Smooth muscle cell (in vitro differentiated cells): ENCODE measurements around the gene ZNF638. TPM values are rescaled to one million over a fixed set of nuclear protein-coding genes. Genes with fewer than 3 reads are reported as not detected.

Experiments
- DNase-seq: peaks from one replicate; lab custom pipeline; 2025; ENCODE audit not compliant: unreplicated experiment; lab: John Stamatoyannopoulos, UW
- H2AFZ ChIP-seq: fragments of 200-600 bp; sonication (generic); 2 replicates; pipeline ENCODE4 v1.6.0; 2016; ENCODE audit warnings: antibody characterized with exemption, low read depth, mild to moderate bottlenecking
- H3F3A ChIP-seq: fragments of 200-600 bp; sonication (generic); 2 replicates; pipeline ENCODE4 v1.6.0; 2017; ENCODE audit warnings: antibody characterized with exemption, low read depth
- H3K27ac ChIP-seq: fragments of 200-600 bp; sonication (generic); 2 replicates; pipeline ENCODE4 v1.5.1; 2016; ENCODE audit warnings: low read depth, mild to moderate bottlenecking
- H3K27me3 ChIP-seq: fragments of 200-600 bp; sonication (generic); 2 replicates; pipeline ENCODE4 v1.6.1; 2016; ENCODE audit warnings: low read depth, mild to moderate bottlenecking
- H3K36me3 ChIP-seq: fragments of 200-600 bp; sonication (generic); 2 replicates; pipeline ENCODE4 v1.5.1; 2016; ENCODE audit warnings: low read depth
- H3K4me1 ChIP-seq: fragments of 200-600 bp; sonication (generic); 2 replicates; pipeline ENCODE4 v1.5.1; 2016; ENCODE audit warnings: low read depth
- H3K4me2 ChIP-seq: fragments of 200-600 bp; sonication (generic); 2 replicates; pipeline ENCODE4 v1.6.0; 2016; ENCODE audit warnings: mild to moderate bottlenecking
- H3K4me3 ChIP-seq: fragments of 200-600 bp; sonication (generic); 2 replicates; pipeline ENCODE4 v1.5.1; 2016; ENCODE audit warnings: mild to moderate bottlenecking
- H3K79me2 ChIP-seq: fragments of 200-600 bp; sonication (generic); 2 replicates; pipeline ENCODE4 v1.6.0; 2016; ENCODE audit warnings: low read depth, mild to moderate bottlenecking
- H3K9ac ChIP-seq: fragments of 200-600 bp; sonication (generic); 2 replicates; pipeline ENCODE4 v1.6.0; 2016; ENCODE audit warnings: low read depth
- H3K9me3 ChIP-seq: fragments of 200-600 bp; sonication (generic); replicated peaks from 2 replicates; pipeline ENCODE4 v1.5.1; 2016; ENCODE audit warnings: low read depth
- H4K20me1 ChIP-seq: fragments of 200-600 bp; sonication (generic); 2 replicates; pipeline ENCODE4 v1.6.0; 2016; ENCODE audit warnings: low read depth
- WGBS: methylation state at CpG from one replicate; pipeline ENCODE4 v1.1.7; 2016; ENCODE audit warnings: low lambda C conversion rate; 5-methylcytosine and 5-hydroxymethylcytosine counted together
- polyA plus RNA-seq: library from polyadenylated mRNA; unstranded; fragments of >200 nt; fragmentation: Nextera tagmentation; extraction: Ambion mirVana; gene quantifications from 2 replicates; pipeline ENCODE4 v1.2.1, GENCODE V29; 2016
- total RNA-seq: library from RNA; depleted of rRNA; stranded (reverse); fragments of >200 nt; gene quantifications from 2 replicates; pipeline ENCODE4 v1.2.3, GENCODE V29; 2014
- TF ChIP-seq, protein P1 (sequence below): fragments of 200-600 bp; sonication (generic); IDR thresholded peaks from 2 replicates; pipeline ENCODE4 v1.5.1; 2017; ENCODE audit warnings: borderline replicate concordance, mild to moderate bottlenecking, antibody characterized with exemption; ENCODE audit not compliant: insufficient read depth, poor library complexity, severe bottlenecking

Gene ZNF638
- total and polyA plus RNA-seq, 2 experiments from 2014 or later, result 44.8 to 159 TPM

DNA sequence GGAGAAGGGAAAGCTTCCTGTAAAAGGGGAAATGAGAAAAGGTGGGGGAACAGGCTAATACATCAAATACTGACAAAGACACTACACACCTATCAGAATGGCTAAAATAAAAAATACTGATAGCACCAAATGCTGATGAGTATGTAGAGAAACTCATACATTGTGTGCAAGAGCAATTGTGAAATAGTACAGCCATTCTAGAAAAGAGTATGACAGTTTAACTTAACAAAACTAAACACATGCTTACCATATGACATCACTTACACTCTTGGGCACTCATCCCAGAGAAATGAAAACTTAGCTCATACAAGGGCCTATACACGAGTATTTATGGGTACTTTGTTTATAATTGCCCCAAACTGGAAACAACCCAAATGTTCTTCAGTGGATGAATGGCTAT, 53.4 kb downstream of the ZNF638 start:
- Histone ChIP-seq H3K9me3 (no peaks in the 10 kb centered on the region), H3K27ac (peak overlapping the region; percentile 16), H3K36me3 (peaks cover 42% of the 10 kb centered on the region), H3K79me2 (peaks cover 9% of the 10 kb centered on the region), H2AFZ (no peak overlapping the region), H4K20me1 (peaks cover 28% of the 10 kb centered on the region), H3K9ac (no peak overlapping the region), H3K4me3 (no peak overlapping the region), H3K27me3 (no peaks in the 10 kb centered on the region), H3F3A (peaks cover 3% of the 10 kb centered on the region), H3K4me1 (no peaks in the 10 kb centered on the region), H3K4me2 (no peak overlapping the region)
- 30% methylated on average over 1 of the region's 1 CpG for WGBS
- TF ChIP-seq, protein P1, sequence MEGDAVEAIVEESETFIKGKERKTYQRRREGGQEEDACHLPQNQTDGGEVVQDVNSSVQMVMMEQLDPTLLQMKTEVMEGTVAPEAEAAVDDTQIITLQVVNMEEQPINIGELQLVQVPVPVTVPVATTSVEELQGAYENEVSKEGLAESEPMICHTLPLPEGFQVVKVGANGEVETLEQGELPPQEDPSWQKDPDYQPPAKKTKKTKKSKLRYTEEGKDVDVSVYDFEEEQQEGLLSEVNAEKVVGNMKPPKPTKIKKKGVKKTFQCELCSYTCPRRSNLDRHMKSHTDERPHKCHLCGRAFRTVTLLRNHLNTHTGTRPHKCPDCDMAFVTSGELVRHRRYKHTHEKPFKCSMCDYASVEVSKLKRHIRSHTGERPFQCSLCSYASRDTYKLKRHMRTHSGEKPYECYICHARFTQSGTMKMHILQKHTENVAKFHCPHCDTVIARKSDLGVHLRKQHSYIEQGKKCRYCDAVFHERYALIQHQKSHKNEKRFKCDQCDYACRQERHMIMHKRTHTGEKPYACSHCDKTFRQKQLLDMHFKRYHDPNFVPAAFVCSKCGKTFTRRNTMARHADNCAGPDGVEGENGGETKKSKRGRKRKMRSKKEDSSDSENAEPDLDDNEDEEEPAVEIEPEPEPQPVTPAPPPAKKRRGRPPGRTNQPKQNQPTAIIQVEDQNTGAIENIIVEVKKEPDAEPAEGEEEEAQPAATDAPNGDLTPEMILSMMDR, result no peak
- DNase-seq, result no peak

DNA sequence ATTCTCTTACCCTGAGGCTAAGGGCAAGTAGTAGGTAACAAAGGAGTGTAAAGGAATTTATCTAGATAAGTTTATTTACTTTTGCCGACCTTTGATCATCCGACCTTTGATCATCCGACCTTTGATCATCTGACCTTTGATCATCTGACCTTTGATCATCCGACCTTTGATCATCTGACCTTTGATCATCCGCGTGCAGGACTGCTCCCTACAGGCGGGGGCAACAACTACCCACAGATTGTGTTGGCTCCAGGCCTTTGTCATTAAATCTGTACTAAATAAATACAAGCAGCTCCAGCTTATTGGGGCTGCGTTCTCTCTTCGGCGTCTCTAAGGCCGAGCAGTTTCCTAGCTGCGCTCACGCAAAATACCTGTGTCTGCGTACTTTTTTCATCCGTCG, 56.6 kb downstream of the ZNF638 start:
- H4K20me1 ChIP-seq, result peaks cover 15% of the 10 kb centered on the region
- WGBS, result 98% methylated on average over 16 of the region's 16 CpGs
- H3K79me2 ChIP-seq, result peaks cover 5% of the 10 kb centered on the region
- no peaks in the 10 kb centered on the region for H3F3A ChIP-seq
- no peak for DNase-seq
- no peak overlapping the region for H3K4me2 ChIP-seq
- H3K4me3 ChIP-seq, result no peak overlapping the region
- no peak overlapping the region for H2AFZ ChIP-seq
- no peaks in the 10 kb centered on the region for H3K4me1 ChIP-seq
- peaks cover 27% of the 10 kb centered on the region for H3K36me3 ChIP-seq
- H3K27me3 ChIP-seq, result no peaks in the 10 kb centered on the region
- no peaks in the 10 kb centered on the region for H3K9me3 ChIP-seq
- no peak overlapping the region for H3K9ac ChIP-seq
- H3K27ac ChIP-seq, result no peak overlapping the region
- TF ChIP-seq, protein P1, result no peak

DNA sequence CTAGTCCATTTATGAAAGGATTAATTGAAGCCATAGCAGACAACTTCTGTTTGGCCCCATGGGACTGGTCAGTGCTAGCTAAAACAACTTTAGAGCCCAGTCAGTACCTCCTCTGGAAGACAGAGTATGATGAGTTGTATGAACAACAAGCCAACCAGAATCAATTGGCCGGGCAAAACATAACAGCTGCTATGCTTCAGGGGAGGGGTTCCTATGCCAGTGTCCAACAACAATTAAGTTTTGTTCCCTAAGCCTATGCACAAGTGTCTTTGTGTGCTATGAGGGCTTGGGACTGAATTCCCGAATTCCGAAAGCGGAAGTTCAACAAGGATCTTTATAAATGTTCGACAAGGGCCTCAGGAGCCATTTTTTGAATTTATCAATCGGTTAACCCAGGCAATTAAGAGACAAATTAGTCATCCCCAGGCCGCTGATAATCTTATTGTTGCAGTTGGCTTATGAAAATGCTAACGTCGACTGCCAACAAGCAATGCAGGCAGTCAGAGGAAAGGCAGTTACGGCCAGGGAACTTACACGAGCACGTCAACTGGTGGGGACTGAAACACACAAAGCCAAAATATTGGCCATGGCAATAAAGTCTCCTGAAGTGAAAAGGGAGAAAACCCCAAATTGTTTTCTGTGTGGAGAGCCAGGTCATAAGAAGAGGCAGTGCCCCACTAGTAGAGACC, 57.9 kb downstream of the ZNF638 start:
- Histone ChIP-seq H3F3A (no peaks in the 10 kb centered on the region), H3K27me3 (no peaks in the 10 kb centered on the region), H2AFZ (no peak overlapping the region), H3K27ac (no peak overlapping the region), H3K4me1 (no peaks in the 10 kb centered on the region), H3K79me2 (peaks cover 5% of the 10 kb centered on the region), H3K9me3 (no peaks in the 10 kb centered on the region), H3K4me3 (no peak overlapping the region), H3K36me3 (peaks cover 30% of the 10 kb centered on the region), H4K20me1 (peaks cover 9% of the 10 kb centered on the region), H3K9ac (no peak overlapping the region), H3K4me2 (no peak overlapping the region)
- TF ChIP-seq, protein P1, result no peak
- DNase-seq, result no peak
- WGBS, result 98% methylated on average over 12 of the region's 12 CpGs

DNA sequence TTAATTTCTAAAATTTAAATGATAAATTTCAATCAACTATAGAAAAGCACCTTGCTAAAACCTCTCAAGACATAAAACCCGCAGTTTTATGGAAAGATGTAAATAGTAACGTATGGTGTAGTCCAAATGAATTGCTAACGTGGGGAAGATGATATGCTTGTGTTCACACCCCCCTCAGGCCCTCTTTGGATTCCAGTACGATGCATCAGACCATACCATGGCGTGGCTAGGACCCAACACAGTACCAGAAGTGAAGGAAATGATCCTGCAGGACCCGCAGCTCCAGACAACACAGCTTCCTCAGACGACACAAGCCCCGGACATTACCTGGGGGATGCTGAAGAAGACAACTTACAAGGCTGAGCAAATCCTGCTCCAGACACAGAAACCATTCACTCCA, 61.6 kb downstream of the ZNF638 start:
- H3K4me3 ChIP-seq, result no peak overlapping the region
- H3K9me3 ChIP-seq, result no peaks in the 10 kb centered on the region
- no peaks in the 10 kb centered on the region for H3K79me2 ChIP-seq
- no peaks in the 10 kb centered on the region for H3F3A ChIP-seq
- no peaks in the 10 kb centered on the region for H3K27me3 ChIP-seq
- no peak for DNase-seq
- no peaks in the 10 kb centered on the region for H3K4me1 ChIP-seq
- H3K36me3 ChIP-seq, result peaks cover 34% of the 10 kb centered on the region
- TF ChIP-seq, protein P1, result no peak
- no peak overlapping the region for H2AFZ ChIP-seq
- H4K20me1 ChIP-seq, result no peaks in the 10 kb centered on the region
- H3K9ac ChIP-seq, result no peak overlapping the region
- WGBS, result 97% methylated on average over 8 of the region's 8 CpGs
- no peak overlapping the region for H3K27ac ChIP-seq
- no peak overlapping the region for H3K4me2 ChIP-seq
